ENCODE data around the gene GBX1.

Gene GBX1

GRCh38 chr7:151193203-151193978 is 25.9 kb upstream of the GBX1 start:
- DNase-seq: no peak

- no peak for DNase-seq
These were observed 24.6 kb upstream of the GBX1 start for GRCh38 chr7:151192002-151192539.

- DNase-seq: no peak
These were observed 24.1 kb upstream of the GBX1 start for GRCh38 chr7:151191544-151191943.

- DNase-seq: no peak
These were observed 21.5 kb upstream of the GBX1 start for GRCh38 chr7:151189038-151189437.

GRCh38 chr7:151188252-151188542 is 20.7 kb upstream of the GBX1 start:
- no peak for DNase-seq

GRCh38 chr7:151187409-151188251 is 20.1 kb upstream of the GBX1 start:
- no peak for DNase-seq

GRCh38 chr7:151186640-151187408 is 19.3 kb upstream of the GBX1 start, which contains the start of gene ASB10:
TSS of gene ASB10 (minus strand) at chr7:151187250. CDS start at chr7:151187130, 120 bp downstream.
- DNase-seq: no peak

GRCh38 chr7:151185762-151186639 is 18.5 kb upstream of the GBX1 start:
- DNase-seq: no peak

- DNase-seq: no peak
These were observed 13.5 kb upstream of the GBX1 start for GRCh38 chr7:151181011-151181431.

GRCh38 chr7:151179946-151180345 is 12.5 kb upstream of the GBX1 start:
- no peak for DNase-seq

- no peak for DNase-seq
These were observed 11.9 kb upstream of the GBX1 start for GRCh38 chr7:151179287-151179860.

- no peak for DNase-seq
These were observed 11.3 kb upstream of the GBX1 start for GRCh38 chr7:151178831-151179230.

GRCh38 chr7:151178236-151178635 is 10.7 kb upstream of the GBX1 start:
- no peak for DNase-seq

- DNase-seq: no peak
These were observed 9.8 kb upstream of the GBX1 start for GRCh38 chr7:151177310-151177709.

- no peak for DNase-seq
These were observed 8.9 kb upstream of the GBX1 start for GRCh38 chr7:151176401-151176800.

GRCh38 chr7:151175793-151176311 is 8.4 kb upstream of the GBX1 start:
- no peak for DNase-seq

- DNase-seq: no peak
These were observed 7.7 kb upstream of the GBX1 start for GRCh38 chr7:151175047-151175792.

- peak; percentile 17 for DNase-seq
These were observed 7.0 kb upstream of the GBX1 start for GRCh38 chr7:151174246-151175046.

- no peak for DNase-seq
These were observed 6.1 kb upstream of the GBX1 start for GRCh38 chr7:151173386-151174245.

Measured in CD4-positive, alpha-beta T cell treated with Interleukin-21 for 1 hour (primary cell).